H1 (cell line): ENCODE measurements around the gene PSMB11. TPM values are rescaled to one million over a fixed set of nuclear protein-coding genes. Genes with fewer than 3 reads are reported as not detected.

Source experiments
- RAD21 ChIP-seq, 2 experiments: IDR thresholded peaks in 1 of 2; conservative IDR thresholded peaks in 1 of 2; 2 replicates each; pipeline ENCODE4 v1.6.1; 2011; ENCODE audit warnings: low read depth in 2 of 2, low read length in 2 of 2, improper control_type of control experiment in 1 of 2, inconsistent platforms in 1 of 2, mild to moderate bottlenecking in 1 of 2, moderate library complexity in 1 of 2
- polyA plus RNA-seq, 7 experiments: library from polyadenylated mRNA; depleted of rRNA in 3 of 7; stranded (reverse) in 5 of 7; unstranded in 2 of 7; fragments of >200 nt in 5 of 7; fragments of 200-250 nt in 2 of 7; gene quantifications; 1 replicate in 5 of 7; 2 replicates in 1 of 7; 4 replicates in 1 of 7; pipeline versions ENCODE4 v1.2.1 to v1.2.3, GENCODE V29; 2011 to 2013; ENCODE audit warnings: missing spikeins in 2 of 7, mixed read lengths in 2 of 7
- total RNA-seq: library from RNA; stranded (reverse); fragmentation: NEBNext Ultra II Directional; extraction: Animal tissue kit (Norgen Biotek cat#: 25700); gene quantifications from 2 replicates; pipeline ENCODE4 v1.2.1, GENCODE V29; 2021

PSMB11 gene
- total and polyA plus RNA-seq, 2 of the 8 experiments (the other 6 are each of a cell fraction or from before 2014, with no cell fraction given), result not detected

DNA sequence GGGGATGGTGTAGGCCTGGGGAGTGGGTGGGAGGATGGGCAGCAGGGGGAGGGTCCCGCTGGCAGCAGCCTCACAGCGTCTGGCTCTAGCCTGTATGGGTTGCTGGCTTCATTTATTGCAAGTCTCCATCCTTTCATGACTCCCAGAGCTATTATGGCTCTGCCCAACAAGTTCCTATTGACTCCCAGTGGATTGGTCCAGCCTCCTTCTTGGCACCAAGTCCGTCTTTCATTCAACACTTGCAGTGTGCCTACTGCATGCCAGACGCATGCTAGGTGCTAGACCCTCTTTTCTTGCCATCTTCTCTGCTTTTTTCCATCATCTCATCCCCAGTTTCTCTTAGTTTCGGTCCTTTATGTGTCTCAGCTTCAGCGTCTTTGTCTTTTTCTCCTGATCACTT is 1.1 kb downstream of the PSMB11 start (continued):
- TF ChIP-seq RAD21 (IDR thresholded peaks at IDR 0.05 in 1 of 2, conservative IDR thresholded peaks at IDR 0.05 in 1 of 2; ENCODE audit: low read depth in 2 of 2, low read length in 2 of 2), result no peak
